ENCODE results near the gene SPATA2.
"Not testable (repeated sequence)": the region's sequence is repeated elsewhere in the genome, so short reads cannot be mapped to it uniquely, and the experiment has no call there.

Gene SPATA2

GRCh38 chr20:49882171-49882970 lies 33.0 kb downstream of the SPATA2 start:
- DNase-seq = no peak

GRCh38 chr20:49880724-49881445 lies 34.4 kb downstream of the SPATA2 start:
- DNase-seq = no peak

GRCh38 chr20:49880177-49880576 lies 35.2 kb downstream of the SPATA2 start:
- no peak for DNase-seq

GRCh38 chr20:49878977-49879376 lies 36.4 kb downstream of the SPATA2 start:
- DNase-seq = no peak

- no peak for DNase-seq
Measured at GRCh38 chr20:49877386-49877921, 37.9 kb downstream of the SPATA2 start.

- no peak for DNase-seq
Measured at GRCh38 chr20:49874696-49875095, 40.6 kb downstream of the SPATA2 start.

- DNase-seq = no peak
Measured at GRCh38 chr20:49872056-49872455, 43.3 kb downstream of the SPATA2 start.

- no peak for DNase-seq
Measured at GRCh38 chr20:49871391-49871948, 43.9 kb downstream of the SPATA2 start.

GRCh38 chr20:49870261-49870660 lies 45.1 kb downstream of the SPATA2 start:
- no peak for DNase-seq

GRCh38 chr20:49868964-49869363 lies 46.4 kb downstream of the SPATA2 start:
- DNase-seq = no peak

GRCh38 chr20:49868538-49868937 lies 46.8 kb downstream of the SPATA2 start:
- peak; percentile 43 for DNase-seq

GRCh38 chr20:49867453-49868215 lies 47.7 kb downstream of the SPATA2 start:
- no peak for DNase-seq

- no peak for DNase-seq
Measured at GRCh38 chr20:49866051-49866450, 49.3 kb downstream of the SPATA2 start.

GRCh38 chr20:49865559-49865958 lies 49.8 kb downstream of the SPATA2 start:
- no peak for DNase-seq

- no peak for DNase-seq
Measured at GRCh38 chr20:49863666-49864065, 51.7 kb downstream of the SPATA2 start.

- no peak for DNase-seq
Measured at GRCh38 chr20:49862607-49863200, 52.6 kb downstream of the SPATA2 start.

- not testable (repeated sequence) for DNase-seq
Measured at GRCh38 chr20:49861232-49861631, 54.1 kb downstream of the SPATA2 start.

- DNase-seq = no peak
Measured at GRCh38 chr20:49859807-49860206, 55.5 kb downstream of the SPATA2 start.

- DNase-seq = no peak
Measured at GRCh38 chr20:49859011-49859410, 56.3 kb downstream of the SPATA2 start.

- no peak for DNase-seq
Measured at GRCh38 chr20:49858076-49858585, 57.2 kb downstream of the SPATA2 start.

GRCh38 chr20:49856904-49857303 lies 58.4 kb downstream of the SPATA2 start:
- DNase-seq = no peak

GRCh38 chr20:49854190-49854875 lies 61.0 kb downstream of the SPATA2 start:
- DNase-seq = no peak

All from OCI-M1 (cell line).